GM18511 (cell line): ENCODE data around the gene KIF16B.
"Not testable (repeated sequence)": the region's sequence is repeated elsewhere in the genome, so short reads cannot be mapped to it uniquely, and the experiment has no call there.

ENCODE experiments used
- ATAC-seq: cut with Tn5 transposase; IDR thresholded peaks from one replicate; pipeline ENCODE4 v1.9.1; 2021; ENCODE audit warnings: mild to moderate bottlenecking, moderate library complexity; ENCODE audit not compliant: unreplicated experiment

Gene KIF16B

DNA sequence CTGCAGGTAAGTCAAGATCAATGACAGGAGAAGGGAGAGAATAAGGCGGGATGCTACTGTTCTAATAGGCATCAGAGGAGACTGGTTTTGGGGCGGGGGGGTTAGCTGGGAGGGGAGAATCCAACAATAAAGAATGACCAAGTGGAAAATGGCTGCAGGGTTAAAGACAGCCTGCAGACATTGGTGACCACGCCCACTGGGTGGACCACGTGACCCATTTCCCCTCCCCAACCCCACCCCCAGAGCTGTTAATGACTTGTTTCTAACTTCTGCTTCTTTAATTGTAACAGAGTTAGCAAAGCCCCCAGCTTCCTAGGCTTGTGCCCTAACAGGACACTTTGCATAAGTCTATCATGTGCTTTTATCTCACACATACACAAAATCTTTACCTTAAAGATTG, 344.5 kb downstream of the KIF16B start:
- no peak for ATAC-seq

DNA sequence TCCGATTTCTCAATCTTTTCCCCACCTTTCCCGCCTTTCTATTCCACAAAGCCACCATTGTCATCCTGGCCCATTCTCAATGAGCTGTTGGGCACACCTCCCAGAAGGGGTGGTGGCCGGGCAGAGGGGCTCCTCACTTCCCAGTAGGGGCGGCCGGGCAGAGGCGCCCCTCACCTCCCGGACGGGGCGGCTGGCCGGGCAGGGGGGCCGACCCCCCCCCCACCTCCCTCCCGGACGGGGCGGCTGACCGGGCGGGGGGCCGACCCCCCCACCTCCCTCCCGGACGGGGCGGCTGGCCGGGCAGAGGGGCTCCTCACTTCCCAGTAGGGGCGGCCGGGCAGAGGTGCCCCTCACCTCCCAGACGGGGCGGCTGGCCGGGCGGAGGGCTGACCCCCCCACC, 346.3 kb downstream of the KIF16B start:
- not testable (repeated sequence) for ATAC-seq

DNA sequence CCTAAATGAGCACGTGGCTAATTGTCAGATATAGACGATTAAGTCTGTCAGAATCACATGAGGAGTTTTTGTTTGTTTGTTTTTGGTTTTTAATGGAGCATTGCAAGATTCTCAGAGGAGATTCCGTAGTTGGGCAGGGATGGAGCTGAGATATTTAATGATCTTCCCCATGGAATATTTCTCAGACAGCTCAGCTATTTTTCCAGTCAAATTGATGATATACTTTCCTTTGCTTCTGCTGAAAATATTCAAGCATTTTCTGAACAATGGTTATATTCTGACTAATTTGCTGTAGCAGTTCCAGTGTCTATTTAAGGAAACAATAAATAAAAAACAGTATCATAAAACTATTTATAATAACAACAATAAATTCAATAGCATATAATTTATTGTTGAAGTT, 348.4 kb downstream of the KIF16B start:
- ATAC-seq = no peak

DNA sequence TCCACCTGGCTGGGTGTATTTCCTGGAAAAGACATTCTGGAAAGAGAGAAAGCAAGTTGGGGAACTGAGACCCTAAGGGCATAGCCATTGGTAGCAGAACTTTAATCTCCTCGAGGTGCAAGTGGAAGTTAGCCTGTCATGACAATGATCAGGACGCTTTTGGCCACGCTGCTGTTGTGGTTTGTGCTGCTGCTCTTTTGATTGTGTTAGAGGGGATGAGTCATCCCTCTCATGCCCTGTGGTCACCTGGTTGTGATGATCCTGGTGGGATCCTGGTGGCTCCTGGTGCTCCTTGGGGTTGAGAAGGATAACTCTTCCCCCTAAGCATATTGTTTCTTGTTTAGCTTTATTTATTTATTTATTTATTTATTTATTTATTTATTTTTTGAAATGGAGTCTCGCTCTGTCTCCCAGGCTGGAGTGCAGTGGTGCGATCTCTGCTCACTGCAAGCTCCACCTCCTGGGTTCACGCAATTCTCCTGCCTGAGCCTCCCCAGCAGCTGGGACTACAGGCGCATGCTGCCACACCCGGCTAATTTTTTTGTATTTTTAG, 350.3 kb downstream of the KIF16B start:
- ATAC-seq = no peak
